ENCODE data around the gene OCA2. TPM values are rescaled to one million over a fixed set of nuclear protein-coding genes. Genes with fewer than 3 reads are reported as not detected.

Gene OCA2
- total and polyA plus RNA-seq, 2 of the 4 experiments (the other 2 are of a cell fraction) = under 0.01 to 0.03 TPM

DNA sequence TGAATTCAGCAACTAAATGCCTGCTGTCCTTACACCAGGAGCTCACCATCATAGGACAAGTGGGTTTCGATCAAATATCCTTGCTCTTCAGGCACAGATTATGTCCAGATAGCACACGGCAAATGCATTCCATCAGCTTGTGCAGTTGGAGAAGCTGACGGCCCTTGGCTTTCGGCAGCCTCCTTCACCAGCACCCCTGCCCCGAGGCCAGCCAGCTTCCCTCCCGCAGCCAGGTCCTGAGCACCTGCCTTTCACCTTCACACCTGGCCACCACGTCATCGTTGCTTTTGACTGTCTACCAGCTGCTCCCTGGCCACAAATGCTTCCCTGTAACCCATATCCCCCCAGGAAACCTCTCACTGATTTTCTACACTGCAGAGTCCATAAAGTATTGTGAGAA, 355.5 kb downstream of the OCA2 start:
- no peak overlapping the region for H3K14ac ChIP-seq (replicated peaks; ENCODE audit: low read depth, low read length)
- H3K4me1 ChIP-seq (ENCODE audit: control insufficient read depth, insufficient read depth, low read length) = no peaks in the 10 kb centered on the region
- no peak overlapping the region for H2BK20ac ChIP-seq (ENCODE audit: low read depth, low read length)
- H4K20me1 ChIP-seq (ENCODE audit: insufficient read depth, low read length) = no peaks in the 10 kb centered on the region
- H3K27ac ChIP-seq (ENCODE audit: insufficient read depth, low read length) = no peak overlapping the region
- dilution Hi-C loops (cut with HindIII; ENCODE audit: low sequenced_read_pairs, unreplicated experiment) = no loop called here
- H3K4me3 ChIP-seq (ENCODE audit: insufficient read depth, low read depth, low read length) = no peak overlapping the region
- H2AFZ ChIP-seq (replicated peaks; ENCODE audit: low read length, poor library complexity) = no peak overlapping the region
- ATAC-seq (ENCODE audit: low read depth) (no peak), DNase-seq (no peak)
- peaks cover 39% of the 10 kb centered on the region for H3K9me3 ChIP-seq (ENCODE audit: control insufficient read depth, insufficient read depth, low read length)
- H3K27me3 ChIP-seq (ENCODE audit: control insufficient read depth, insufficient read depth, low read length) = no peaks in the 10 kb centered on the region
- no peak overlapping the region for H2BK15ac ChIP-seq (ENCODE audit: low read depth, low read length)
- H4K5ac ChIP-seq (ENCODE audit: low read depth, low read length) = no peak overlapping the region
- intact Hi-C loops (cut with micrococcal nuclease) = no loop called here
- no peak overlapping the region for H2BK120ac ChIP-seq (ENCODE audit: low read depth, low read length)
- H3K23ac ChIP-seq (ENCODE audit: low read depth, low read length) = no peak overlapping the region
- no peak overlapping the region for H2BK5ac ChIP-seq (ENCODE audit: low read depth, low read length, poor library complexity, severe bottlenecking)
- no peaks in the 10 kb centered on the region for H3K9me1 ChIP-seq (ENCODE audit: insufficient read depth, low read length)
- ChIA-PET CTCF (no interaction called here), POLR2A (ENCODE audit: unreplicated experiment) (no interaction called here)
- no peak overlapping the region for H3K56ac ChIP-seq (ENCODE audit: extremely low read depth, insufficient read depth, low read length)
- in situ Hi-C loops (cut with MboI; ENCODE audit: low sequenced_read_pairs) = no loop called here
- no peak overlapping the region for H3K9ac ChIP-seq (ENCODE audit: low read depth, low read length)
- H4K91ac ChIP-seq (ENCODE audit: insufficient read depth, low read depth, low read length) = no peak overlapping the region
- no peak overlapping the region for H3K4me2 ChIP-seq (ENCODE audit: low read depth, low read length)
- no peak overlapping the region for H4K8ac ChIP-seq (ENCODE audit: low read depth in 2 of 2, low read length in 2 of 2)
- WGBS, 2 experiments (ENCODE audit: extremely low coverage in 2 of 2, insufficient read length in 1 of 2) = no CpG with 5 or more reads among the region's 8 CpGs
- TF ChIP-seq RAD21 (IDR thresholded peaks at IDR 0.05; ENCODE audit: low read length) (no peak), NFE2L2 (IDR thresholded peaks at IDR 0.05; ENCODE audit: low read depth, low read length) (no peak)
- TF ChIP-seq, protein P1, sequence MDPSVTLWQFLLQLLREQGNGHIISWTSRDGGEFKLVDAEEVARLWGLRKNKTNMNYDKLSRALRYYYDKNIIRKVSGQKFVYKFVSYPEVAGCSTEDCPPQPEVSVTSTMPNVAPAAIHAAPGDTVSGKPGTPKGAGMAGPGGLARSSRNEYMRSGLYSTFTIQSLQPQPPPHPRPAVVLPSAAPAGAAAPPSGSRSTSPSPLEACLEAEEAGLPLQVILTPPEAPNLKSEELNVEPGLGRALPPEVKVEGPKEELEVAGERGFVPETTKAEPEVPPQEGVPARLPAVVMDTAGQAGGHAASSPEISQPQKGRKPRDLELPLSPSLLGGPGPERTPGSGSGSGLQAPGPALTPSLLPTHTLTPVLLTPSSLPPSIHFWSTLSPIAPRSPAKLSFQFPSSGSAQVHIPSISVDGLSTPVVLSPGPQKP (IDR thresholded peaks at IDR 0.05; ENCODE audit: borderline replicate concordance, low read depth, low read length) = no peak
- no TSS peak for BruUV-seq (replicated peaks)
- no peak overlapping the region for H2AK5ac ChIP-seq (ENCODE audit: low read depth, low read length)
- no peak overlapping the region for H3K18ac ChIP-seq (ENCODE audit: low read depth, low read length)
- H2AK9ac ChIP-seq (replicated peaks; ENCODE audit: low read depth, low read length, poor library complexity) = no peak overlapping the region
- no peaks in the 10 kb centered on the region for H3K79me1 ChIP-seq (ENCODE audit: low read depth in 1 of 2, low read length in 2 of 2)
- no peaks in the 10 kb centered on the region for H3K36me3 ChIP-seq (ENCODE audit: control insufficient read depth, insufficient read depth, low read length)
- no peak overlapping the region for H3K4ac ChIP-seq (ENCODE audit: low read depth, low read length)

Measured in IMR-90 (cell line).